Spleen (tissue), 11 donors: ENCODE data around the gene CLDN20. TPM values are rescaled to one million over a fixed set of nuclear protein-coding genes. Genes with fewer than 3 reads are reported as not detected.

Source experiments
- DNase-seq: peaks from one replicate; pipeline ENCODE4 v3.0.0-alpha.2; 2020
- H3K27ac ChIP-seq, 8 donors: fragments of 200-600 bp; sonication (generic) in 7 of 8; 1 replicate in 4 of 8; 2 replicates in 4 of 8; pipeline versions ENCODE4 v1.5.0 to v1.8.0; 2016 to 2021; ENCODE audit warnings: inconsistent platforms in 4 of 8, mild to moderate bottlenecking in 4 of 8, moderate library complexity in 1 of 8
- H3K27me3 ChIP-seq, 7 donors: fragments of 200-600 bp; sonication (generic) in 6 of 7; replicated peaks in 1 of 7; 1 replicate in 4 of 7; 2 replicates in 3 of 7; pipeline versions ENCODE4 v1.5.0 to v1.8.0; 2016 to 2021; ENCODE audit warnings: inconsistent platforms in 3 of 7, mild to moderate bottlenecking in 1 of 7
- H3K36me3 ChIP-seq, 6 donors: fragments of 200-600 bp; sonication (generic) in 5 of 6; 1 replicate in 4 of 6; 2 replicates in 2 of 6; pipeline versions ENCODE4 v1.5.0 to v1.8.0; 2016 to 2021; ENCODE audit warnings: inconsistent platforms in 2 of 6
- H3K4me1 ChIP-seq, 6 donors: fragments of 200-600 bp; sonication (generic) in 5 of 6; 1 replicate in 3 of 6; 2 replicates in 3 of 6; pipeline versions ENCODE4 v1.5.0 to v1.8.0; 2016 to 2021; ENCODE audit warnings: inconsistent platforms in 3 of 6
- H3K4me3 ChIP-seq, 8 donors: fragments of 200-600 bp; sonication (generic) in 7 of 8; 1 replicate in 4 of 8; 2 replicates in 4 of 8; pipeline versions ENCODE4 v1.5.0 to v1.8.0; 2016 to 2021; ENCODE audit warnings: inconsistent platforms in 4 of 8, mild to moderate bottlenecking in 4 of 8, moderate library complexity in 2 of 8
- H3K9me3 ChIP-seq, 8 donors: fragments of 200-600 bp; sonication (generic) in 7 of 8; 1 replicate in 4 of 8; 2 replicates in 4 of 8; pipeline versions ENCODE4 v1.5.0 to v1.8.0; 2016 to 2021; ENCODE audit warnings: inconsistent platforms in 4 of 8
- CTCF ChIP-seq, 11 experiments: fragments of 200-600 bp in 7 of 11; fragments of 450-650 bp in 4 of 11; sonication (generic) in 4 of 11; IDR thresholded peaks in 8 of 11; conservative IDR thresholded peaks in 3 of 11; 1 replicate in 7 of 11; 2 replicates in 4 of 11; pipeline versions ENCODE4 v1.4.0 to v1.8.0; 2016 to 2021; ENCODE audit warnings: antibody characterized with exemption in 11 of 11, inconsistent platforms in 4 of 11, mild to moderate bottlenecking in 1 of 11
- POLR2A ChIP-seq, 3 donors: fragments of 450-650 bp; IDR thresholded peaks; one replicate each; pipeline ENCODE4 v1.5.1; 2017; ENCODE audit warnings: antibody characterized with exemption in 3 of 3, mild to moderate bottlenecking in 1 of 3
- POLR2AphosphoS5 ChIP-seq, 3 donors: sonication (generic); formaldehyde crosslinking; IDR thresholded peaks; one replicate each; pipeline ENCODE4 v1.5.1; 2017; ENCODE audit warnings: antibody characterized with exemption in 3 of 3
- WGBS, 5 donors: extraction: QIAGEN DNeasy Blood & Tissue Kit in 3 of 5; methylation state at CpG; one replicate each; pipeline versions ENCODE4 v1.1.5 to v1.1.7; 2013 to 2018; 5-methylcytosine and 5-hydroxymethylcytosine counted together
- intact Hi-C: fragments of 100-400 bp; cut with DNase I; formaldehyde crosslinking; loops from one replicate; pipeline ENCODE4 v1.15.0; 2023; ENCODE audit warnings: low total_unique reads
- polyA plus RNA-seq, 3 donors: library from polyadenylated mRNA; stranded (reverse); fragments of 200-250 nt; gene quantifications; one replicate each; pipeline ENCODE4 v1.2.1, GENCODE V29; 2013
- total RNA-seq, 7 donors: library from RNA; depleted of rRNA in 3 of 7; stranded (reverse); fragments of >200 nt in 3 of 7; fragmentation: NEBNext Ultra II Directional in 4 of 7; extraction: Animal tissue kit (Norgen Biotek cat#: 25700) in 4 of 7; gene quantifications; one replicate each; pipeline versions ENCODE4 v1.1.0 to v1.2.1, GENCODE V29; 2016 to 2021
- donor health status: healthy with polysubstance abuse.
- donor health status: DM: no; HTN: no; CAD: no; lungs with moderate emphysema.
- donor health status: DM: no; HTN: no; CAD: no.
- donor health status: Bipolar disorder and iron deficiency.
- donor health status: healthy.
- donor health status: DM: no; HTN: no; CAD: no.
- donor health status: DM: yes; HTN: yes; CAD: no.

Gene CLDN20
- total and polyA plus RNA-seq, 10 donors: not detected

DNA sequence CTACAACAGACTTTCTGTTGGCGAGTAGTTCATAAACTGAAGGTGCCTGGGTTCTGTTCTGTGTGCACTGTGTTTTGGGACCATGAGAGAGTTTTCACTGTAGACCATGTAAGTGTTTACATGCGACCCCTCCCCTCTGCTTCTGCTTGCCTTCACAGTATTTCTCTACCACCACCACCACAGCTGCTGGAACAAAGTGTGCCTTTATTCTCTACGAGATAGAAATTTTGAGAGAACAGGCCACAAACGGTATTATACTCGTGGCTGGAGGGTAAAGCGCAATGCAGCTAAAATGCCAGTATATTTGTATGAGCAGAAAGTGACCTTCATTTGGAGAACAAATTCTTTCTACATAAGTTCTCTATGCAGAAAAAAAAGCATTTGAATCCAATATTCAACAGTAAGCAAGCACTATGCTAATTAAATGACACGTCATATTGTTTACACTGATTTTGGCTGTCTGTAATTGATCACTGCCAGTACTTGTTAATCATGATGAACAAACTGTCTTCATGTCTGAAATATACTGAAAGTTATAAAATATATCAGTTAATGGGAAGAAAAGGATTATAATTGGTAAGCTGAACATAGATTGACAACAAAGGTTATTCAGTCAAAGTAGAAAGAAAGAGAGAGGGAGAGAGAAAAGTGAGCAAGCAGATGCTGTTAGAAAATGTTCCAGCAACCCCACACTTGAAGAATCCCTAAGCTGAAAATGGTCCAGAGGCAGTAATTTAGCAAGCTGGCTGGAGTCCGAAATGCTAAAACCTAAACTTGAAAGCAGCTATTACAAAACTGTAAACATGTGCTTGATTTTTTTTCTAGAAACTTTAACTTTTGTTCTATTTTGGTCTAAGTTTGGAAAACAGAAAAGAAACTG lies 8.8 kb downstream of the CLDN20 start:
- H3K4me1 ChIP-seq: peaks cover 0 to 7% (median 0%) of the 10 kb centered on the region in 6 donors
- WGBS, 5 donors: 90 to 96% (median 94%) methylated on average over 8 of the region's 8 CpGs
- peaks cover 0 to 69% (median 10%) of the 10 kb centered on the region in 6 donors for H3K36me3 ChIP-seq
- no peak for DNase-seq
- no peak overlapping the region for H3K27ac ChIP-seq
- no peaks in the 10 kb centered on the region for H3K9me3 ChIP-seq
- H3K27me3 ChIP-seq: no peaks in the 10 kb centered on the region
- TF ChIP-seq CTCF (IDR thresholded peaks at IDR 0.05 in 8 of 11, conservative IDR thresholded peaks at IDR 0.05 in 3 of 11): no peak
- TF ChIP-seq POLR2AphosphoS5 (IDR thresholded peaks at IDR 0.05): no peak
- no peak for TF ChIP-seq POLR2A (IDR thresholded peaks at IDR 0.05)
- intact Hi-C loops: no loop called here
- no peak overlapping the region for H3K4me3 ChIP-seq

DNA sequence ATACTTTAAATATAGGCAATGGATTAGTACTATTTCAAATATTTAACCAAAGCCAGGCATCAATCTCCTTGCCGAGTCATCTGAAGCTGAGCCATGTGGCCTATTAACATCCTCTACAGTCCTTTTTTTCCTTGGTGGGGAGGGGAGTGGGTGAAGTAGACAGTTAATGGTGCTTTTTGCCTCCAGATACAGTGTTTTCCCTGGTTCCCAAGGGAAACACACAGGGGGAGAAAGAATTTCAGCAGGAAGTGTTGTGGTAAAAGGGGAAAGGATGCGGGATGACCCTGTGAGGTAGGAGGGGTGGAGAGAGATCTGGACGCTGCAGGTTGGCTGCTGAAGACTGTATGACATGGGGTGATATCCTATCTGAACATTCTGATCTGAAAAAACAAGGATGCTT lies 9.6 kb downstream of the CLDN20 start:
- WGBS, 5 donors: 48 to 91% (median 63%) methylated on average over 3 of the region's 3 CpGs

GRCh38 chr6:155274106-155274505 lies 10.3 kb downstream of the CLDN20 start:
- Histone ChIP-seq H3K27me3 (no peaks in the 10 kb centered on the region), H3K4me3 (no peak overlapping the region), H3K9me3 (no peaks in the 10 kb centered on the region), H3K4me1 (no peaks in the 10 kb centered on the region), H3K36me3 (peaks cover 0 to 82% (median 10%) of the 10 kb centered on the region in 6 donors), H3K27ac (no peak overlapping the region)
- DNase-seq: no peak
- intact Hi-C loops: no loop called here
- 42 to 68% (median 53%) methylated on average over 2 of the region's 2 CpGs for WGBS, 5 donors
- no peak for TF ChIP-seq POLR2A (IDR thresholded peaks at IDR 0.05)
- no peak for TF ChIP-seq CTCF (IDR thresholded peaks at IDR 0.05 in 8 of 11, conservative IDR thresholded peaks at IDR 0.05 in 3 of 11)
- TF ChIP-seq POLR2AphosphoS5 (IDR thresholded peaks at IDR 0.05): no peak

More for the DNA sequence above, 9.6 kb downstream of the CLDN20 start:
- Histone ChIP-seq H3K4me3 (no peak overlapping the region), H3K36me3 (peaks cover 0 to 77% (median 10%) of the 10 kb centered on the region in 6 donors), H3K9me3 (no peaks in the 10 kb centered on the region), H3K4me1 (peaks cover 0 to under 1% (median 0%) of the 10 kb centered on the region in 6 donors), H3K27ac (no peak overlapping the region), H3K27me3 (no peaks in the 10 kb centered on the region)
- no peak for TF ChIP-seq CTCF (IDR thresholded peaks at IDR 0.05 in 8 of 11, conservative IDR thresholded peaks at IDR 0.05 in 3 of 11)
- no peak for TF ChIP-seq POLR2AphosphoS5 (IDR thresholded peaks at IDR 0.05)
- TF ChIP-seq POLR2A (IDR thresholded peaks at IDR 0.05): no peak
- intact Hi-C loops: no loop called here
- no peak for DNase-seq

- WGBS, 5 donors: 89 to 100% (median 95%) methylated on average over 1 of the region's 1 CpG
- Histone ChIP-seq H3K36me3 (peaks cover 0 to 82% (median 11%) of the 10 kb centered on the region in 6 donors), H3K4me1 (no peaks in the 10 kb centered on the region), H3K9me3 (no peaks in the 10 kb centered on the region), H3K4me3 (no peak overlapping the region), H3K27ac (no peak overlapping the region), H3K27me3 (no peaks in the 10 kb centered on the region)
- TF ChIP-seq POLR2AphosphoS5 (IDR thresholded peaks at IDR 0.05): no peak
- TF ChIP-seq CTCF (IDR thresholded peaks at IDR 0.05 in 8 of 11, conservative IDR thresholded peaks at IDR 0.05 in 3 of 11): no peak
- TF ChIP-seq POLR2A (IDR thresholded peaks at IDR 0.05): no peak
- intact Hi-C loops: no loop called here
- DNase-seq: no peak
Observed at GRCh38 chr6:155274533-155274932, 10.7 kb downstream of the CLDN20 start.
